ENCODE results near the gene JAG2. TPM values are rescaled to one million over a fixed set of nuclear protein-coding genes. Genes with fewer than 3 reads are reported as not detected.

JAG2 gene
- total RNA-seq (2021; ENCODE audit: unreplicated experiment) (85.9 TPM), Bru-seq, nascent RNA (percentile 55 among the genes with signal in this experiment), BruChase-seq, experiment 1, labeled RNA remaining after a 6-hour chase (percentile 89 among the genes with signal in this experiment), BruChase-seq, experiment 2, labeled RNA remaining after a 2-hour chase (percentile 80 among the genes with signal in this experiment)
- polyA plus RNA-seq (2012): 71.0 and 86.6 TPM in 2 replicates
- long read RNA-seq, full-length matches to known transcripts: 33 of 233 reads
- long read RNA-seq, partial matches to known transcripts: 145 of 233 reads
- long read RNA-seq, other reads (novel, unspliced or antisense): 55 of 233 reads

GRCh38 chr14:105168496-105168978 is at the start of gene JAG2:
Gene JAG2 (minus strand): TSS chr14:105168776. CDS start chr14:105168420, 356 bp downstream.
- Histone ChIP-seq H3K4me1 (ENCODE audit: control insufficient read depth in 1 of 2, insufficient read depth in 2 of 2, low read length in 2 of 2) (peaks cover 45 to 67% of the 10 kb centered on the region in 2 experiments), H3K79me2 (ENCODE audit: insufficient read depth, low read length) (peaks cover 40% of the 10 kb centered on the region), H3K27ac (ENCODE audit: low read depth, low read length) (peak within 1 kb of the TSS; percentile 93), H3K27me3 (ENCODE audit: insufficient read depth, low read length) (no peaks in the 10 kb centered on the region), H2AFZ (ENCODE audit: low read depth, low read length, poor library complexity, severe bottlenecking) (no peak within 1 kb of the TSS), H3K4me2 (ENCODE audit: low read length) (peak within 1 kb of the TSS; percentile 86), H3K36me3 (ENCODE audit: control insufficient read depth in 1 of 2, insufficient read depth in 2 of 2, low read length in 2 of 2) (peaks cover 0 to 3% of the 10 kb centered on the region in 2 experiments; a peak in 1 of 4 replicates), H3K9me2 (ENCODE audit: insufficient read depth) (no peaks in the 10 kb centered on the region), H3K9me3 (ENCODE audit: control insufficient read depth in 1 of 2, insufficient read depth in 1 of 2, low read depth in 1 of 2, low read length in 2 of 2) (no peaks in the 10 kb centered on the region), H3K4me3 (replicated peaks in 1 of 2; ENCODE audit: low read depth in 1 of 2, low read length in 2 of 2) (peak within 1 kb of the TSS; percentile 53 to 65), H3K9ac (ENCODE audit: low read length) (peak within 1 kb of the TSS; percentile 94), H4K20me1 (ENCODE audit: insufficient read depth) (no peaks in the 10 kb centered on the region; the same call in 1 of the 2 replicates)
- DNase-seq (ENCODE audit: low read depth, low spot score): no peak
- intact Hi-C loops (cut with micrococcal nuclease): loop anchor here (10.0 kb wide), 1 partner anchor 194 kb away; the partner anchor contains the start of gene AHNAK2
- ChIA-PET RAD21 (ENCODE audit: low non-redundant PET in 1 of 2, low total read pairs in 2 of 2, uncharacterized antibody in 2 of 2, unreplicated experiment in 2 of 2) (no interaction called here), CTCF (interaction anchor here (0.6 to 2.1 kb wide), 5 partner anchors 78 to 1031 kb away, joined by 3 to 10 read pairs (median 5); no protein-coding TSS in a partner anchor), POLR2A (interaction anchor here (1.3 to 1.5 kb wide), 2 partner anchors 77 to 81 kb away, joined by 3 read pairs; no protein-coding TSS in a partner anchor)
- ATAC-seq: peak; percentile 62
- no TSS peak for BruUV-seq (replicated peaks)
- no peak for TF ChIP-seq EZH2phosphoT487 (IDR thresholded peaks at IDR 0.05; ENCODE audit: borderline replicate concordance)
- TF ChIP-seq POLR2AphosphoS5 (IDR thresholded peaks at IDR 0.05; ENCODE audit: low read depth, low read length): peak; percentile 31; the same call in 1 of the 2 replicates

- RAD21 ChIA-PET (ENCODE audit: low non-redundant PET in 1 of 2, low total read pairs in 2 of 2, uncharacterized antibody in 2 of 2, unreplicated experiment in 2 of 2): no interaction called here
- DNase-seq (ENCODE audit: low read depth, low spot score): no peak
- Histone ChIP-seq H3K9me3 (ENCODE audit: control insufficient read depth in 1 of 2, insufficient read depth in 1 of 2, low read depth in 1 of 2, low read length in 2 of 2) (no peaks in the 10 kb centered on the region), H2AFZ (ENCODE audit: low read depth, low read length, poor library complexity, severe bottlenecking) (no peak overlapping the region), H3K27ac (ENCODE audit: low read depth, low read length) (no peak overlapping the region), H3K9ac (ENCODE audit: low read length) (no peak overlapping the region), H3K4me3 (replicated peaks in 1 of 2; ENCODE audit: low read depth in 1 of 2, low read length in 2 of 2) (no peak overlapping the region), H4K20me1 (ENCODE audit: insufficient read depth) (no peaks in the 10 kb centered on the region), H3K4me2 (ENCODE audit: low read length) (no peak overlapping the region), H3K79me2 (ENCODE audit: insufficient read depth, low read length) (no peaks in the 10 kb centered on the region), H3K4me1 (ENCODE audit: control insufficient read depth in 1 of 2, insufficient read depth in 2 of 2, low read length in 2 of 2) (no peaks in the 10 kb centered on the region), H3K36me3 (ENCODE audit: control insufficient read depth in 1 of 2, insufficient read depth in 2 of 2, low read length in 2 of 2) (peaks cover 5% of the 10 kb centered on the region in 2 experiments; a peak in 3 of 4 replicates), H3K27me3 (ENCODE audit: insufficient read depth, low read length) (no peaks in the 10 kb centered on the region), H3K9me2 (ENCODE audit: insufficient read depth) (no peaks in the 10 kb centered on the region)
- no peak for ATAC-seq
- BruUV-seq (replicated peaks): no TSS peak
- intact Hi-C loops (cut with micrococcal nuclease): no loop called here
- CTCF ChIA-PET: no interaction called here
- POLR2A ChIA-PET: no interaction called here
- TF ChIP-seq JUND (IDR thresholded peaks at IDR 0.05) (no peak), REST (IDR thresholded peaks at IDR 0.05; ENCODE audit: low read depth) (no peak), ELF1 (IDR thresholded peaks at IDR 0.05; ENCODE audit: borderline replicate concordance, low read depth) (no peak), EZH2phosphoT487 (IDR thresholded peaks at IDR 0.05; ENCODE audit: borderline replicate concordance) (no peak), SIN3A (IDR thresholded peaks at IDR 0.05; ENCODE audit: low read depth) (no peak), EZH2 (IDR thresholded peaks at IDR 0.05) (no peak), CTCF (IDR thresholded peaks at IDR 0.05 in 2 of 3, conservative IDR thresholded peaks at IDR 0.05 in 1 of 3; ENCODE audit: borderline replicate concordance in 1 of 3, insufficient read depth in 1 of 3, low read depth in 2 of 3, low read length in 2 of 3) (no peak), ATF3 (IDR thresholded peaks at IDR 0.05) (no peak), FOSL1 (IDR thresholded peaks at IDR 0.05; ENCODE audit: low read depth) (no peak), SP1 (IDR thresholded peaks at IDR 0.05; ENCODE audit: low read depth) (no peak), POLR2AphosphoS5 (IDR thresholded peaks at IDR 0.05; ENCODE audit: low read depth, low read length) (no peak), YY1 (IDR thresholded peaks at IDR 0.05; ENCODE audit: extremely low read depth, insufficient replicate concordance, low read depth, low read length) (no peak)
Observed at GRCh38 chr14:105217774-105218173, 49.2 kb upstream of the JAG2 start.
